Uterus (tissue), 2 donors: ENCODE results near the gene BPHL.

Source experiments
- CTCF ChIP-seq, 4 experiments: fragments of 200-600 bp in 2 of 4; fragments of 450-650 bp in 2 of 4; sonication (generic) in 2 of 4; IDR thresholded peaks; one replicate each; pipeline ENCODE4 v1.5.1; 2016 to 2019; ENCODE audit warnings: antibody characterized with exemption in 4 of 4, mild to moderate bottlenecking in 2 of 4, moderate library complexity in 1 of 4
- POLR2A ChIP-seq, 2 donors: fragments of 450-650 bp; IDR thresholded peaks; one replicate each; pipeline ENCODE4 v1.6.1; 2016; ENCODE audit warnings: antibody characterized with exemption in 2 of 2, mild to moderate bottlenecking in 1 of 2, moderate library complexity in 1 of 2

DNA sequence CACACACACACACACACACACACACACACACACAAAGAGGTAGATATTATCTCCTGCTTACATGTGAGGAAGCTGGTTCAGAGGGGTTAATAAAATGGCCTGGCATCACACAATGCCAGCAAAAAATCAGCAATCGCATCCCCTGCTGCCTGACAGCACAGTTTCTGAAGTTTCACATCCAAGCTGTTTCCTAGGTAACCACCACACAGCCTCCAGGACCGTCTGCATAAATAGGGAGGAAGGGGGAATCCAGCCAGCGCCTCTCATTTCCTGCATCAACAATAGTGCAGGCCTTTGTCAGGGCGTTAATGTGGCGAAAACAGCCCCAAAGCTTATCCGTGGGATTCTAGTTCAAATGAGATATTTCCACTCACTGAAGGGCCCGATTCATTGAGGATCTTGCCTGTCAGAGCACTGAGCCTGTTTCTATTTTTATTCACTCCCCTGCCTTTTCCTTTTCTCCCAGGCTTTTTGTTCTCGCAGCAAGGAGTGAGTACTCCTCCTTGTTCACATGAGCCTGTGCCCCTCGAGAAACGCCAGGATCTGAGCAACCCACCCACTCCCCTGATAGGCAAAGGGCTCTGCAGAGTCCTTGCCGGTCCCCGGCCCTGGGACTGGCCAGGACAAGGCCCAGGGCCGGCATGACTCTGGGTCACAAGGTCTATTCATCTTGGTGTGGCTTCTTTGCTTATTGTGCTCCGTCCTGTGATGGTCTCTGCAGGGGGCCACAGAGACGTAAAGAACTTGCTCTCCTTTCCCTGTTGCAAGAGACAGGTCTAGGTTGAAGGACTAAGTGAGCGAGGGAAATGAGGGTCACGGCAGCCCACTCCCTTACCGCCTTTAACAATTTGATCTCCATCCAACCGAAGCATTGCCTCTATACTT, 76.3 kb downstream of the BPHL start:
- no peak for TF ChIP-seq CTCF (IDR thresholded peaks at IDR 0.05)
- TF ChIP-seq POLR2A (IDR thresholded peaks at IDR 0.05) = no peak
